Astrocyte of the spinal cord (primary cell): ENCODE data around the gene SLC28A1.

Experiments used
- DNase-seq: peaks from one replicate; pipeline ENCODE4 v3.0.0; 2011; ENCODE audit warnings: low read depth, low spot score
- H3K4me3 ChIP-seq: 2 replicates; pipeline ENCODE4 v1.5.1; 2011; ENCODE audit warnings: low read depth, mild to moderate bottlenecking, low read length, moderate library complexity
- CTCF ChIP-seq: IDR thresholded peaks from 2 replicates; pipeline ENCODE4 v1.5.1; 2012; ENCODE audit warnings: low read depth, mild to moderate bottlenecking, low read length, inconsistent platforms
- in situ Hi-C: cut with HindIII; loops from 2 replicates; pipeline ENCODE4 v1.10.0; 2017; ENCODE audit warnings: low sequenced_read_pairs

SLC28A1 gene

GRCh38 chr15:84975871-84976351, 91.4 kb downstream of the SLC28A1 start:
- DNase-seq = no peak
- TF ChIP-seq CTCF = no peak
- no peak overlapping the region for H3K4me3 ChIP-seq
- in situ Hi-C loops = no loop called here

DNA sequence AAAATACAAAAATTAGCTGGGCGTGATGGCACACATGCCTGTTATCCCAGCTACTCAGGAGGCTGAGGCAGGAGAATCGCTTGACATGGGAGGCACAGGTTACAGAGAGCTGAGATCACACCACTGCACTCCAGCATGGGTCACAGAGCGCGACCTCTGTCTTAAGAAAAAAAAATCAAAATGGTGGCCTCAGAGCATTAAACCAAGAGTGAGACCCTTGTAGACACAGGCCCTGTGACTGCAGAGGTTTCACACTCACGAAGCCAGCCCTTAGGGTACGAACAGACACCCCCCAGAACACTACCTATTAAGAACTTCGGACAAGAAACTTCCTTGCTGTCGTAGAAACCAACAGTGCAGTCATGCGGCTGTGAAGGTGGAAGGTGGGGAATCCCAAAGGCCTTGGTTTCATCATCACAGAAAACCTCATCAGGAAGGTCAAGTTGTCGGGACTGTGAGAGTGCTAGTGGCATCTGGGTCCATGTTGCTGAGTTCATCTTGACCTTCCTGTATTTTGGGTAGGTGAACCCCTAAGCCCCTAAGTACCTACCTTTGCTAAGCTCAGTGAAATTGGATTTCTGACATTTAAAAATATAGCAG, 92.4 kb downstream of the SLC28A1 start:
- in situ Hi-C loops = no loop called here
- DNase-seq = no peak
- no peak for TF ChIP-seq CTCF
- no peak overlapping the region for H3K4me3 ChIP-seq

DNA sequence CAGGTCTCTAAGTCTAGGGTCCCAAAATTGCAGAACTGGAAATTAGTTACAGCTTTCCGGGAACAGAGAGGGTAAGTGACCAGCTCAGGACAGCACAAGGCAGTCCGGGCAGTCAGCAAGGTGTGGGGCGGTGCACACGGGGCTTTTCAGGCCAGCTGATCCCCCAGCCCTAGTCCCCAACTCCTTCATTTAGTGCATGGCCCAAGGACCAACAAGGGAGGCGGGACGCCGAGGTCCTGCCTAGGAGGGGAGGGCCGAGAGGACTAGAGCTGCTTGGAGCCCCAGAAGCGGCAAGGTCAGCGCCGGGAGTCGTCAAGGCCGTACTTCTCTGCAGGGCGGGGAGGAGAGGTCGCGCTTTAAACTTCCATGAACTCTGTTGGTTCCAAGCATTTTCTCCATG, 95.2 kb downstream of the SLC28A1 start:
- in situ Hi-C loops = no loop called here
- no peak overlapping the region for H3K4me3 ChIP-seq
- no peak for DNase-seq
- TF ChIP-seq CTCF = no peak

DNA sequence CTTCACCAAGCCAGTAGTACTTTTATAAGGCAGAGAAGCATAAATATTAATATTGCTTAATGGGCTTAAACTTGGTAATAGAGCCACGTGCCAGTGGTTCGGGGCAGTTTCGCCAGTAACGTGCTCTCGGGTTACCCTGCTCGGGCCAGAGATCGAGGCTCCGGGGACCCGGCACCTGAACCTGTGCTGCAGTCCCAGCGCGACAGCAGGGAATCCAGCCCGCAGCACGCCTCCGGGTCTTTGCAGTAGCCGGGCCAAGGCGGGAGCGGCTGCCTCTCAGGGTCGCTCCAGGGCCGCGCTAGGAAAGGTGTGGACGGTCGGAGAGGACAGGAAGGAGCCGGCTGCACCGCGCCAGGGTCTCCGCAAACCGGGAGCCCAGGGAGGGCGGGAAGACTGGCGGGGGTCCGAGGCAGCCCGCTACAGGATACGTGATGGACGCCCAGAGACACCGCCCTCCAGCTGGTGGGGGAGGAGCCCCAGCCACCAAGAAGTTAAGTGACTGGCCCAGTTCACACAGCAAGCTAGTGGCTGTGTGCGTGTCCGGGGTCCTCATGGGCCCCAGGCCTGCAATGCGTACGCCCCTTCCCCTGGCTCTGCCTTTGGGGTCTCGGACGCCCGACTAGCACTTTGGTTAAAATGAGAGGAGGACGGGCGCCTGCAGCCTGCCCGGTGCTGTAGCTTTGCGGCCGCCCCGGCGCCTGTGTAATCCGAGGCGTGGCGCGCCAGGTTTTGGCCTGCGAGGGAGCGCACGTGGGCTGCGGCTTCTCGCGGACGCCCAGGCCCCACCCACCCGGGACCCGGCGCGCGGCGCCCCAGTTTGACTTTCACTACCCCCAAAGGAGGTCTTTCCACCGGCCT, 96.0 kb downstream of the SLC28A1 start:
- TF ChIP-seq CTCF = no peak
- DNase-seq = peak; percentile 92
- H3K4me3 ChIP-seq = peak overlapping the region; percentile 80
- in situ Hi-C loops = no loop called here

DNA sequence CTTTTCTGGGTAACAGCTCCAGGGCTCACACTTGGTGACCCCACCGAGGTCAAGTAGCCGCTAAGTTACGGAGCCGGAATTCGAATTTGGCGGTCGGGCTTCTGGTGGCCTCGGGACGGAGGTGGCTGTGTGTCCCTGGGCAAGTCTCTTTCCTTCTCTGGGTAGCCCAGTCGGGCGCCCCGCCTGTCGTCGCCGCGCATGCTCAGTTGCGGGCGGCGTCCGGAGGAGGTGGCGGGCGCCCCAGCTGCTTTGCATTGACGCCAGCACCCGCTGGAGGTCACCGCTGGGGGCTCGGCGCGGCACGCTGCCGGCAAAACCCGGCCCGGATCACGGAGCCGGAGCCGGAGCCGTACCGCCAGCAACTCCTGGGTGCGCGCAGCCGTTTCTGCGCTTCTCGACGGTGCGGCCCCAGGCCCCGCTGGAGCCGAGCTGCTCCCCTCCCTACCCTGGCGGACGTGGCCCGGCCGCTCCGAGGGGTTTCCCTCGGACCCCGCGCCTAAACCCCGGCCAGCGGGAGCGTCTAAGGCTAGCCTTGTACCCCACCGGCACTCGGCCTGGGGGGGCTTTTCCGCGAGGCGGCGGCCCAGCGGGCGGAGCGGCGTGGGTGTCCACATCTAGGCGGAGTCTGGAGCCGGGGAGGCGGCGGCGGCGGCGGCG, 96.7 kb downstream of the SLC28A1 start:
- in situ Hi-C loops = no loop called here
- peak; percentile 98 for DNase-seq
- TF ChIP-seq CTCF = no peak
- H3K4me3 ChIP-seq = peak overlapping the region; percentile 80

DNA sequence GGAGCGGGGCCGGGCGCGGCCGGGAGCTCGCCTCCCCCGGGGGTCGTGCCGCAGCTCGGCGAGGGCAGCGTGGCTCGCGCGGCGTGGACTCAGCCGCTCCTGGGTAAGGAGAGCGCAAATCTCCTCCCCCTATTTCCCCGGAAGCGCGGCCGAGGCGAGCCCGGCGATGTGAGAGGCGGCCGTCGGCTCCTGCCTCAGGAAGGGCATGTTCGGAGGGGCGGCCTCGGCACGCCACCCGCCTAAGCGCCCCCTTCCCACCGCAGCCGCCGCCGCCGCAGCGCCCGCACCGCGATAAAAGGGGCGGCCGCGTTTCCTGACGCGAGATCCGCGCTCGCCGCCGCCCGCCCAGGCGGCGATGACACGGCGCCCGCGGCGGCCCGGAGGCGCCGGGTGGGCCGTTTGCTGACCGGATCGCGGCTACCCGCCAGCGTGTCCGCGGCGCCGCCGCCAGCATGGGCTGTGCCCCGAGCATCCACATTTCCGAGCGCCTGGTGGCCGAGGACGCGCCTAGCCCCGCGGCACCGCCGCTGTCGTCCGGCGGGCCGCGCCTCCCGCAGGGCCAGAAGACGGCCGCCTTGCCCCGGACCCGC, 97.3 kb downstream of the SLC28A1 start, which contains the start of gene PDE8A:
Gene PDE8A, plus strand, starts transcription at position 146 of the 590 bp plus-strand sequence. Its CDS starts 307 bp downstream, at position 453.
- H3K4me3 ChIP-seq = peak within 1 kb of the TSS; percentile 80
- DNase-seq = no peak
- in situ Hi-C loops = no loop called here
- TF ChIP-seq CTCF = no peak
